ENCODE measurements around the gene PHLDA3. TPM values are rescaled to one million over a fixed set of nuclear protein-coding genes. Genes with fewer than 3 reads are reported as not detected.
A peak's percentile ranks its signal among the peaks of the same experiment; 100 is the strongest.

Gene PHLDA3
- total and polyA plus RNA-seq, 4 donors = 12.8 to 73.2 (median 38.9) TPM

DNA sequence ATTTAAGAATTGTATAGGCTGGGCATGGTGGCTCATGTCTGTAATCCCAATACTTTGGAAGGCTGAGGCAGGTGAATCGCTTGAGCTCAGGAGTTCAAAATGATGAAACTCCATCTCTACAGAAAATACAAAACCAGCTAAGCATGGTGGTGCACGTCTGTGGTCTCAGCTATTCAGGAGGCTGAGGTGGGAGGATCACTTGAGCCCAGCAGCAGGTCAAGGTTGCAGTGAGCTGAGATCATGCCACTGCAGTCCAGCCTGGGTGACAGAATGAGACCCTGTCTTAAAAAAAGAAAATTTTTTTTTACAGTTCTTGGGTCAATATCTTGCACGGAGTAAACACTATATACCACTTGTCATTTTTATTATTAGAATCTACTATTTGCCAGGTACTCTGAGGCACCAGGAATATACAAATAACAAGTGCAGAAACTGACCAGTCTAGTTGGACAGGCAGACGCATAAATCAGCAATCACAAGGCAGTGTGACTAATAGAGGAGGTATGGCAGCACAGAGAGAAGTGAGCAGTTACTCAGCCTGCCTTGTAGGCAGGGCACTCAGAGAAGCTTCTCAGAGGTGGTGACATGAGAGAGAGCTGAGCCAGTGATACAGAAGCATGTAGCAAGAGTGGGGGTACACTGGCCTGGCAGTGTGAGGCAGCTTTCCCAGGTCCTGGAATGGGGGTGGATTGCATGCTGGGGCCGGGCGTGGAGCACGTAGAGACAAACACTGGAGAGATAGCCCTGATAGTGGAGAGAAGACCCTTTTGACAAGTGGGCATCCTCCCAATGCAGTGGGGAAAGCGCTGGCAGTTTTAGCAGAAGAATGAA is 8.0 kb downstream of the PHLDA3 start:
- no peak overlapping the region for H3K4me3 ChIP-seq
- H3K27ac ChIP-seq (ENCODE audit: low read depth in 1 of 2, low read length in 1 of 2) = peak overlapping the region; percentile 56 to 92
- WGBS, 2 donors = 68 to 84% methylated on average over 8 of the region's 8 CpGs
- TF ChIP-seq, protein P1, sequence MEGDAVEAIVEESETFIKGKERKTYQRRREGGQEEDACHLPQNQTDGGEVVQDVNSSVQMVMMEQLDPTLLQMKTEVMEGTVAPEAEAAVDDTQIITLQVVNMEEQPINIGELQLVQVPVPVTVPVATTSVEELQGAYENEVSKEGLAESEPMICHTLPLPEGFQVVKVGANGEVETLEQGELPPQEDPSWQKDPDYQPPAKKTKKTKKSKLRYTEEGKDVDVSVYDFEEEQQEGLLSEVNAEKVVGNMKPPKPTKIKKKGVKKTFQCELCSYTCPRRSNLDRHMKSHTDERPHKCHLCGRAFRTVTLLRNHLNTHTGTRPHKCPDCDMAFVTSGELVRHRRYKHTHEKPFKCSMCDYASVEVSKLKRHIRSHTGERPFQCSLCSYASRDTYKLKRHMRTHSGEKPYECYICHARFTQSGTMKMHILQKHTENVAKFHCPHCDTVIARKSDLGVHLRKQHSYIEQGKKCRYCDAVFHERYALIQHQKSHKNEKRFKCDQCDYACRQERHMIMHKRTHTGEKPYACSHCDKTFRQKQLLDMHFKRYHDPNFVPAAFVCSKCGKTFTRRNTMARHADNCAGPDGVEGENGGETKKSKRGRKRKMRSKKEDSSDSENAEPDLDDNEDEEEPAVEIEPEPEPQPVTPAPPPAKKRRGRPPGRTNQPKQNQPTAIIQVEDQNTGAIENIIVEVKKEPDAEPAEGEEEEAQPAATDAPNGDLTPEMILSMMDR (IDR thresholded peaks at IDR 0.05; ENCODE audit: control extremely low read depth, extremely low read depth) = no peak
- peaks cover 0 to 15% (median 7%) of the 10 kb centered on the region in 4 donors for H3K36me3 ChIP-seq (ENCODE audit: control insufficient read depth in 4 of 4, insufficient read depth in 4 of 4, low read length in 4 of 4)
- H3K9me3 ChIP-seq (ENCODE audit: control insufficient read depth in 4 of 4, insufficient read depth in 3 of 4, low read length in 3 of 4) = no peaks in the 10 kb centered on the region
- DNase-seq = peak; percentile 33 to 69 (median 44)
- H3K27me3 ChIP-seq (ENCODE audit: control insufficient read depth in 3 of 3, insufficient read depth in 3 of 3, low read length in 2 of 3) = no peaks in the 10 kb centered on the region
- ATAC-seq (ENCODE audit: insufficient read depth, low FRiP score) = peak; percentile 74
- no peak overlapping the region for H3K9ac ChIP-seq (ENCODE audit: insufficient read depth in 1 of 2, low read length in 2 of 2)
- H3K4me1 ChIP-seq (ENCODE audit: control insufficient read depth in 5 of 5, insufficient read depth in 5 of 5, low read length in 5 of 5) = peaks cover 0 to 26% (median 15%) of the 10 kb centered on the region in 5 donors

DNA sequence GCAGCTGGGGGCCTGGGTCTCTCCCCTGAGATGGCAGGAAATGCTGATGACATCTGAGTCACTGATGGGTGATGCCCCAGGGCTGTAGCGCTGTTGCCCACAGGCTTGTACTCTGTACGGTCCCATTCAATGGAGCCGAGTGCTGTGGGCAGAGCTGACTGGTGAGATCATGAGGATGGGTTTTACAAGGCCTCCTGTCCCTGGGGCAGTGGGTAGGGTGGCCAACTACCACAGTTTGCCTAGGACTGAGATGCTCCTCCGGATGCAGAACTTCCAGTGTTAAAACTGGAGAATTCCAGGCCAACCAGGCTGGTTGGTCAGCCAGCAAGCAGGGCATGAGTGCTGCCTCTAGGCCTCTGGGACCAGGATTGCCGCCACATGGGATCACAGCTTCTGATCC is 9.2 kb downstream of the PHLDA3 start:
- Histone ChIP-seq H3K4me3 (no peak overlapping the region), H3K27ac (ENCODE audit: low read depth in 1 of 2, low read length in 1 of 2) (peak overlapping the region in 1 of 2 donors; percentile 59), H3K27me3 (ENCODE audit: control insufficient read depth in 3 of 3, insufficient read depth in 3 of 3, low read length in 2 of 3) (no peaks in the 10 kb centered on the region), H3K9ac (ENCODE audit: insufficient read depth in 1 of 2, low read length in 2 of 2) (no peak overlapping the region), H3K4me1 (ENCODE audit: control insufficient read depth in 5 of 5, insufficient read depth in 5 of 5, low read length in 5 of 5) (peaks cover 0 to 27% (median 15%) of the 10 kb centered on the region in 5 donors), H3K9me3 (ENCODE audit: control insufficient read depth in 4 of 4, insufficient read depth in 3 of 4, low read length in 3 of 4) (no peaks in the 10 kb centered on the region), H3K36me3 (ENCODE audit: control insufficient read depth in 4 of 4, insufficient read depth in 4 of 4, low read length in 4 of 4) (peaks cover 0 to 7% (median under 1%) of the 10 kb centered on the region in 4 donors)
- TF ChIP-seq, protein P1 (IDR thresholded peaks at IDR 0.05; ENCODE audit: control extremely low read depth, extremely low read depth) = no peak
- ATAC-seq (ENCODE audit: insufficient read depth, low FRiP score) (no peak), DNase-seq (no peak)
- WGBS, 2 donors = 91 to 96% methylated on average over 5 of the region's 5 CpGs

DNA sequence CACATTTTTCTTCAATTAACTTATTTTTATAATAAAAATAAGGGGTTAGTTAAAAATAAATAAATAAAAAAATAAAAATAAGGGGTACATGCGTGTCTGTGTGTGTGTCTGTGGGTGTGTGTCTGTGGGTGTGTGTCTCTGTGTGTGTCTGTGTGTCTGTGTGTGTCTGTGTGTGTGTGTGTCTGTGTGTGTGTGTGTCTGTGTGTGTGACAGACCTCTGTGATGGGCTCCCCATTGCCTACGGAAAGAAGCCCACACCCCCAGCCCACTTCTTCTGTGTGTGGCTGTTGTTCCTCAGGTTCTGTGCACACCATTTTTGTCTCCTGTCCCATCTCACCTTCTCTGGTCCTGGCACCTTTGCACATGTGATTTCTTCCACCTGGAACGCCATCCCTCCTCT is 9.9 kb downstream of the PHLDA3 start:
- no peak overlapping the region for H3K9ac ChIP-seq (ENCODE audit: insufficient read depth in 1 of 2, low read length in 2 of 2)
- H3K27ac ChIP-seq (ENCODE audit: low read depth in 1 of 2, low read length in 1 of 2) = no peak overlapping the region
- ATAC-seq (ENCODE audit: insufficient read depth, low FRiP score) = no peak
- no peaks in the 10 kb centered on the region for H3K27me3 ChIP-seq (ENCODE audit: control insufficient read depth in 3 of 3, insufficient read depth in 3 of 3, low read length in 2 of 3)
- DNase-seq = no peak
- no peaks in the 10 kb centered on the region for H3K9me3 ChIP-seq (ENCODE audit: control insufficient read depth in 4 of 4, insufficient read depth in 3 of 4, low read length in 3 of 4)
- 85 to 93% methylated on average over 3 of the region's 3 CpGs for WGBS, 2 donors
- peaks cover 0 to 2% (median 0%) of the 10 kb centered on the region in 4 donors for H3K36me3 ChIP-seq (ENCODE audit: control insufficient read depth in 4 of 4, insufficient read depth in 4 of 4, low read length in 4 of 4)
- peaks cover 0 to 27% (median 15%) of the 10 kb centered on the region in 5 donors for H3K4me1 ChIP-seq (ENCODE audit: control insufficient read depth in 5 of 5, insufficient read depth in 5 of 5, low read length in 5 of 5)
- H3K4me3 ChIP-seq = no peak overlapping the region
- TF ChIP-seq, protein P1 (IDR thresholded peaks at IDR 0.05; ENCODE audit: control extremely low read depth, extremely low read depth) = no peak
